H1 (cell line): Measurements from ENCODE around the gene RAP1GDS1. TPM values are rescaled to one million over a fixed set of nuclear protein-coding genes. Genes with fewer than 3 reads are reported as not detected.

Source experiments
- BACH1 ChIP-seq: IDR thresholded peaks from 2 replicates; pipeline ENCODE4 v1.6.1; 2012; ENCODE audit warnings: low read length, improper control_type of control experiment
- CBX5 ChIP-seq: fragments of 300-800, 300-1000 bp; sonication (generic); IDR thresholded peaks from 2 replicates; pipeline ENCODE4 v1.7.1; 2016; ENCODE audit warnings: antibody characterized with exemption, low read length, low read depth
- CEBPB ChIP-seq: IDR thresholded peaks from 2 replicates; pipeline ENCODE4 v1.6.1; 2012; ENCODE audit warnings: low read depth, low read length
- CHD2 ChIP-seq: IDR thresholded peaks from 2 replicates; pipeline ENCODE4 v1.6.1; 2012; ENCODE audit warnings: low read length, improper control_type of control experiment
- EP300 ChIP-seq, 2 experiments: IDR thresholded peaks; 1 replicate in 1 of 2; 2 replicates in 1 of 2; pipeline ENCODE4 v1.6.1; 2011 to 2012; ENCODE audit warnings: low read depth in 2 of 2, low read length in 2 of 2, mild to moderate bottlenecking in 2 of 2, borderline replicate concordance in 1 of 2, inconsistent platforms in 1 of 2, moderate library complexity in 1 of 2
- FOSL1 ChIP-seq: IDR thresholded peaks from 2 replicates; pipeline ENCODE4 v1.6.1; 2011; ENCODE audit warnings: mild to moderate bottlenecking, low read depth, low read length, moderate library complexity; ENCODE audit not compliant: insufficient read depth
- KDM4A ChIP-seq: IDR thresholded peaks from one replicate; pipeline ENCODE4 v1.7.1; 2012; ENCODE audit warnings: low read depth, mild to moderate bottlenecking, moderate library complexity, low read length, inconsistent platforms; ENCODE audit not compliant: severe bottlenecking
- RAD21 ChIP-seq, 2 experiments: IDR thresholded peaks in 1 of 2; conservative IDR thresholded peaks in 1 of 2; 2 replicates each; pipeline ENCODE4 v1.6.1; 2011; ENCODE audit warnings: low read depth in 2 of 2, low read length in 2 of 2, improper control_type of control experiment in 1 of 2, inconsistent platforms in 1 of 2, mild to moderate bottlenecking in 1 of 2, moderate library complexity in 1 of 2
- SP2 ChIP-seq: IDR thresholded peaks from 2 replicates; pipeline ENCODE4 v1.6.1; 2012; ENCODE audit warnings: mild to moderate bottlenecking, low read length, inconsistent platforms
- YY1 ChIP-seq: IDR thresholded peaks from 2 replicates; pipeline ENCODE4 v1.6.1; 2011; ENCODE audit warnings: low read depth, mild to moderate bottlenecking, low read length
- ZNF274 ChIP-seq: IDR thresholded peaks from 2 replicates; pipeline ENCODE4 v1.7.0; 2012; ENCODE audit warnings: low read length, borderline replicate concordance; ENCODE audit errors: extremely low read depth
- polyA plus RNA-seq, 7 experiments: library from polyadenylated mRNA; depleted of rRNA in 3 of 7; stranded (reverse) in 5 of 7; unstranded in 2 of 7; fragments of >200 nt in 5 of 7; fragments of 200-250 nt in 2 of 7; gene quantifications; 1 replicate in 5 of 7; 2 replicates in 1 of 7; 4 replicates in 1 of 7; pipeline versions ENCODE4 v1.2.1 to v1.2.3, GENCODE V29; 2011 to 2013; ENCODE audit warnings: missing spikeins in 2 of 7, mixed read lengths in 2 of 7
- total RNA-seq: library from RNA; stranded (reverse); fragmentation: NEBNext Ultra II Directional; extraction: Animal tissue kit (Norgen Biotek cat#: 25700); gene quantifications from 2 replicates; pipeline ENCODE4 v1.2.1, GENCODE V29; 2021
- TF ChIP-seq, protein P1 (sequence below): fragments of 300-600 bp; sonication (generic); IDR thresholded peaks from 2 replicates; pipeline ENCODE4 v1.7.1; 2012; ENCODE audit warnings: low read length, moderate library complexity, mild to moderate bottlenecking, inconsistent platforms; ENCODE audit not compliant: insufficient replicate concordance

The RAP1GDS1 gene
- total and polyA plus RNA-seq, 2 of the 8 experiments (the other 6 are each of a cell fraction or from before 2014, with no cell fraction given): 12.8 to 31.9 TPM

DNA sequence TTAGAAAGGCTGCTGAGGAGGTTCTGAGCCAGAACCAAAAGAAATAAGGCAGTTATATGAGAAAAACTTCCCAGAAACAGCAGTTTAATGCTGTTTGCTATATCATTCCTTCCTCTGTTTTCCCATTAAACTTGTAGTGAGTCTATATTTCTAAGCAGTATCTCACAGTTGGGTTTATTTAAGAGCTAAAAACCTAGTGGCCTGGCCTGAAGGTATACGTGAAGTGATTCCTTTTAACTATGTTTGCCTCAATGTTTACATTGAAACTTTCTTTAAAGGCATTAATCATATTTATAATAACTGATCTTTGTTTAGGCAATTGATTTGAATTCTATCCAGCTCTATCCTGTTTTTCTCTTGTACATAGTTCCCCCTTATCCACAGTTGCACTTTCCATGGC is 19.1 kb upstream of the RAP1GDS1 start (continued):
- TF ChIP-seq, protein P1, sequence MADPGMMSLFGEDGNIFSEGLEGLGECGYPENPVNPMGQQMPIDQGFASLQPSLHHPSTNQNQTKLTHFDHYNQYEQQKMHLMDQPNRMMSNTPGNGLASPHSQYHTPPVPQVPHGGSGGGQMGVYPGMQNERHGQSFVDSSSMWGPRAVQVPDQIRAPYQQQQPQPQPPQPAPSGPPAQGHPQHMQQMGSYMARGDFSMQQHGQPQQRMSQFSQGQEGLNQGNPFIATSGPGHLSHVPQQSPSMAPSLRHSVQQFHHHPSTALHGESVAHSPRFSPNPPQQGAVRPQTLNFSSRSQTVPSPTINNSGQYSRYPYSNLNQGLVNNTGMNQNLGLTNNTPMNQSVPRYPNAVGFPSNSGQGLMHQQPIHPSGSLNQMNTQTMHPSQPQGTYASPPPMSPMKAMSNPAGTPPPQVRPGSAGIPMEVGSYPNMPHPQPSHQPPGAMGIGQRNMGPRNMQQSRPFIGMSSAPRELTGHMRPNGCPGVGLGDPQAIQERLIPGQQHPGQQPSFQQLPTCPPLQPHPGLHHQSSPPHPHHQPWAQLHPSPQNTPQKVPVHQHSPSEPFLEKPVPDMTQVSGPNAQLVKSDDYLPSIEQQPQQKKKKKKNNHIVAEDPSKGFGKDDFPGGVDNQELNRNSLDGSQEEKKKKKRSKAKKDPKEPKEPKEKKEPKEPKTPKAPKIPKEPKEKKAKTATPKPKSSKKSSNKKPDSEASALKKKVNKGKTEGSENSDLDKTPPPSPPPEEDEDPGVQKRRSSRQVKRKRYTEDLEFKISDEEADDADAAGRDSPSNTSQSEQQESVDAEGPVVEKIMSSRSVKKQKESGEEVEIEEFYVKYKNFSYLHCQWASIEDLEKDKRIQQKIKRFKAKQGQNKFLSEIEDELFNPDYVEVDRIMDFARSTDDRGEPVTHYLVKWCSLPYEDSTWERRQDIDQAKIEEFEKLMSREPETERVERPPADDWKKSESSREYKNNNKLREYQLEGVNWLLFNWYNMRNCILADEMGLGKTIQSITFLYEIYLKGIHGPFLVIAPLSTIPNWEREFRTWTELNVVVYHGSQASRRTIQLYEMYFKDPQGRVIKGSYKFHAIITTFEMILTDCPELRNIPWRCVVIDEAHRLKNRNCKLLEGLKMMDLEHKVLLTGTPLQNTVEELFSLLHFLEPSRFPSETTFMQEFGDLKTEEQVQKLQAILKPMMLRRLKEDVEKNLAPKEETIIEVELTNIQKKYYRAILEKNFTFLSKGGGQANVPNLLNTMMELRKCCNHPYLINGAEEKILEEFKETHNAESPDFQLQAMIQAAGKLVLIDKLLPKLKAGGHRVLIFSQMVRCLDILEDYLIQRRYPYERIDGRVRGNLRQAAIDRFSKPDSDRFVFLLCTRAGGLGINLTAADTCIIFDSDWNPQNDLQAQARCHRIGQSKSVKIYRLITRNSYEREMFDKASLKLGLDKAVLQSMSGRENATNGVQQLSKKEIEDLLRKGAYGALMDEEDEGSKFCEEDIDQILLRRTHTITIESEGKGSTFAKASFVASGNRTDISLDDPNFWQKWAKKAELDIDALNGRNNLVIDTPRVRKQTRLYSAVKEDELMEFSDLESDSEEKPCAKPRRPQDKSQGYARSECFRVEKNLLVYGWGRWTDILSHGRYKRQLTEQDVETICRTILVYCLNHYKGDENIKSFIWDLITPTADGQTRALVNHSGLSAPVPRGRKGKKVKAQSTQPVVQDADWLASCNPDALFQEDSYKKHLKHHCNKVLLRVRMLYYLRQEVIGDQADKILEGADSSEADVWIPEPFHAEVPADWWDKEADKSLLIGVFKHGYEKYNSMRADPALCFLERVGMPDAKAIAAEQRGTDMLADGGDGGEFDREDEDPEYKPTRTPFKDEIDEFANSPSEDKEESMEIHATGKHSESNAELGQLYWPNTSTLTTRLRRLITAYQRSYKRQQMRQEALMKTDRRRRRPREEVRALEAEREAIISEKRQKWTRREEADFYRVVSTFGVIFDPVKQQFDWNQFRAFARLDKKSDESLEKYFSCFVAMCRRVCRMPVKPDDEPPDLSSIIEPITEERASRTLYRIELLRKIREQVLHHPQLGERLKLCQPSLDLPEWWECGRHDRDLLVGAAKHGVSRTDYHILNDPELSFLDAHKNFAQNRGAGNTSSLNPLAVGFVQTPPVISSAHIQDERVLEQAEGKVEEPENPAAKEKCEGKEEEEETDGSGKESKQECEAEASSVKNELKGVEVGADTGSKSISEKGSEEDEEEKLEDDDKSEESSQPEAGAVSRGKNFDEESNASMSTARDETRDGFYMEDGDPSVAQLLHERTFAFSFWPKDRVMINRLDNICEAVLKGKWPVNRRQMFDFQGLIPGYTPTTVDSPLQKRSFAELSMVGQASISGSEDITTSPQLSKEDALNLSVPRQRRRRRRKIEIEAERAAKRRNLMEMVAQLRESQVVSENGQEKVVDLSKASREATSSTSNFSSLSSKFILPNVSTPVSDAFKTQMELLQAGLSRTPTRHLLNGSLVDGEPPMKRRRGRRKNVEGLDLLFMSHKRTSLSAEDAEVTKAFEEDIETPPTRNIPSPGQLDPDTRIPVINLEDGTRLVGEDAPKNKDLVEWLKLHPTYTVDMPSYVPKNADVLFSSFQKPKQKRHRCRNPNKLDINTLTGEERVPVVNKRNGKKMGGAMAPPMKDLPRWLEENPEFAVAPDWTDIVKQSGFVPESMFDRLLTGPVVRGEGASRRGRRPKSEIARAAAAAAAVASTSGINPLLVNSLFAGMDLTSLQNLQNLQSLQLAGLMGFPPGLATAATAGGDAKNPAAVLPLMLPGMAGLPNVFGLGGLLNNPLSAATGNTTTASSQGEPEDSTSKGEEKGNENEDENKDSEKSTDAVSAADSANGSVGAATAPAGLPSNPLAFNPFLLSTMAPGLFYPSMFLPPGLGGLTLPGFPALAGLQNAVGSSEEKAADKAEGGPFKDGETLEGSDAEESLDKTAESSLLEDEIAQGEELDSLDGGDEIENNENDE: no peak
- no peak for TF ChIP-seq YY1
- TF ChIP-seq KDM4A: no peak
- TF ChIP-seq CHD2: no peak
- TF ChIP-seq ZNF274: no peak
- TF ChIP-seq CBX5: no peak
- TF ChIP-seq SP2: no peak
- TF ChIP-seq RAD21 (IDR thresholded peaks at IDR 0.05 in 1 of 2, conservative IDR thresholded peaks at IDR 0.05 in 1 of 2; ENCODE audit: low read depth in 2 of 2, low read length in 2 of 2): no peak
- TF ChIP-seq FOSL1: no peak
- TF ChIP-seq CEBPB: no peak
- no peak for TF ChIP-seq EP300 (IDR thresholded peaks at IDR 0.05; ENCODE audit: borderline replicate concordance in 1 of 2, low read depth in 2 of 2, low read length in 2 of 2)
- no peak for TF ChIP-seq BACH1
